ENCODE data around the gene ELF5.

- TF ChIP-seq POLR2AphosphoS5 (IDR thresholded peaks at IDR 0.05) (no peak), CTCF (IDR thresholded peaks at IDR 0.05) (no peak), EP300 (IDR thresholded peaks at IDR 0.05) (no peak)
Measured at GRCh38 chr11:34454308-34455032, 59.1 kb downstream of the ELF5 start.
